Tibial nerve (tissue), 3 donors: Measurements from ENCODE around the gene FPGS.

Experiments used
- POLR2A ChIP-seq, 2 donors: fragments of 450-650 bp; IDR thresholded peaks; one replicate each; pipeline ENCODE4 v1.6.1; 2017; ENCODE audit warnings: antibody characterized with exemption in 2 of 2, mild to moderate bottlenecking in 2 of 2, moderate library complexity in 2 of 2
- TF ChIP-seq, protein P1 (sequence below), 5 experiments: fragments of 200-600 bp in 3 of 5; fragments of 450-650 bp in 2 of 5; sonication (generic) in 3 of 5; IDR thresholded peaks; one replicate each; pipeline ENCODE4 v1.5.1; 2016 to 2019; ENCODE audit warnings: antibody characterized with exemption in 5 of 5, mild to moderate bottlenecking in 3 of 5, moderate library complexity in 2 of 5

DNA sequence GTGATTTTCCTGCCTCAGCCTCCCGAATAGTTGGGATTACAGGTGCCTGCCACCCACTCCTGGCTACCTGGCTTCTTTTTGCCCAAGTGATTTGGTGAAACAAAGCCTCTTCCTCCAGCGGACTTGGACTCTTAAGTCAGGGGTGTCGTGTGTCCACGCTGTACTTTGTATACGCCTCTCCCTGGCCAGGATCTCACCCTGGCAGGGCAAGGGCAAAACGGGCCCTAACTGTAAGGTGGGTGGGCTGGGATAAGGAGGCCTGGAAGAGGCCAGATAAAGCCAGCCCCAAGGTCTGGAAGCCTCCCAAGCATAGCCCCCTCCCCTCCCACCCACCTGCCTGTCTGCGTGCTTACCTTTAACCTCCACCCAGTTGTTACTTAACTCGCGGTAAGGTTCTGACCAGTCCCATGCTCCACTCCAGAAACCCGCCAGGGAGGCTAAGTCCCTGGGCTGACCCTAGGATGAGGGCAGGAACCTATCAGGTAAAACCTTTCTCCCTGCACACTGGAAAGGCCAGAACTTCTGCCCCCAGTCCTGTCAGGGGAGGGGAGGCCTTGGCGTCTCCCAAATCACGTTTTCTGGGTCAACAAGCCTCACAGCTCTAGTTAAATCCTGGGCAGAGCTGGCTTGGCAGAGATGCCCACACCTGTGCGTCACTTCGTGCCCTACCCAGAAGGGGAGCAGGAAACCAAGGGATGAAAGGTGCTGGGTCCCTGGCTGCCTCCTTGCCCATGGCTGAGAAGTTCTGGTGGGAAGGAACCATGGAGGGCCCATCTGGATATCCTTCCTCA, 8.5 kb upstream of the FPGS start:
- no peak for TF ChIP-seq POLR2A (IDR thresholded peaks at IDR 0.05)
- TF ChIP-seq, protein P1, sequence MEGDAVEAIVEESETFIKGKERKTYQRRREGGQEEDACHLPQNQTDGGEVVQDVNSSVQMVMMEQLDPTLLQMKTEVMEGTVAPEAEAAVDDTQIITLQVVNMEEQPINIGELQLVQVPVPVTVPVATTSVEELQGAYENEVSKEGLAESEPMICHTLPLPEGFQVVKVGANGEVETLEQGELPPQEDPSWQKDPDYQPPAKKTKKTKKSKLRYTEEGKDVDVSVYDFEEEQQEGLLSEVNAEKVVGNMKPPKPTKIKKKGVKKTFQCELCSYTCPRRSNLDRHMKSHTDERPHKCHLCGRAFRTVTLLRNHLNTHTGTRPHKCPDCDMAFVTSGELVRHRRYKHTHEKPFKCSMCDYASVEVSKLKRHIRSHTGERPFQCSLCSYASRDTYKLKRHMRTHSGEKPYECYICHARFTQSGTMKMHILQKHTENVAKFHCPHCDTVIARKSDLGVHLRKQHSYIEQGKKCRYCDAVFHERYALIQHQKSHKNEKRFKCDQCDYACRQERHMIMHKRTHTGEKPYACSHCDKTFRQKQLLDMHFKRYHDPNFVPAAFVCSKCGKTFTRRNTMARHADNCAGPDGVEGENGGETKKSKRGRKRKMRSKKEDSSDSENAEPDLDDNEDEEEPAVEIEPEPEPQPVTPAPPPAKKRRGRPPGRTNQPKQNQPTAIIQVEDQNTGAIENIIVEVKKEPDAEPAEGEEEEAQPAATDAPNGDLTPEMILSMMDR (IDR thresholded peaks at IDR 0.05) = no peak
